ENCODE data around the gene TRPM2.

Gene TRPM2

DNA sequence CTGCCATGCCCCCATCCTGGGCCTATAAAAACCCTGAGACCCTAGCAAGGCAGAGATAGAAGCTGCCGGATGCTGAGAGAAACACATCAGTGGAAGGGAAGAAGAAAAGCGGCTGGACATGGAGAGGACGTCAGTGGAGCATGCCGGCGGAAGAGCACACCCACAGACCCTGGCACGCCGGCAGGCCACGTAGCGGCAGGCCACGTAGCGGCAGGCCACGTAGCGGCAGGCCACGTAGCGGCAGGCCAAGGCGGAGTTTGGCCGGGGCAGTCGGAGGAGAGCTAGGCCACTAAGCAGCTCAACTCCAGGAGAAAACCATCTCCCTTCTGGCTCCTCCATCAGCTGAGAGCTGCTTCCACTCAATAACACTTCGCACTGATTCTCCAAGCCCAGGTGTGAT is 137.0 kb downstream of the TRPM2 start:
- Histone ChIP-seq H3K27ac (ENCODE audit: low read length) (no peak overlapping the region), H3K9me3 (ENCODE audit: control insufficient read depth, low read depth, low read length) (peaks cover 7% of the 10 kb centered on the region), H3K36me3 (ENCODE audit: control insufficient read depth, low read depth, low read length) (peaks cover 3% of the 10 kb centered on the region), H3K27me3 (ENCODE audit: control insufficient read depth, insufficient read depth, low read length) (no peaks in the 10 kb centered on the region), H3K9ac (ENCODE audit: low read length) (no peak overlapping the region), H3K4me3 (ENCODE audit: low read length) (no peak overlapping the region), H3K4me1 (ENCODE audit: control insufficient read depth, low read depth, low read length) (peaks cover 7% of the 10 kb centered on the region)

DNA sequence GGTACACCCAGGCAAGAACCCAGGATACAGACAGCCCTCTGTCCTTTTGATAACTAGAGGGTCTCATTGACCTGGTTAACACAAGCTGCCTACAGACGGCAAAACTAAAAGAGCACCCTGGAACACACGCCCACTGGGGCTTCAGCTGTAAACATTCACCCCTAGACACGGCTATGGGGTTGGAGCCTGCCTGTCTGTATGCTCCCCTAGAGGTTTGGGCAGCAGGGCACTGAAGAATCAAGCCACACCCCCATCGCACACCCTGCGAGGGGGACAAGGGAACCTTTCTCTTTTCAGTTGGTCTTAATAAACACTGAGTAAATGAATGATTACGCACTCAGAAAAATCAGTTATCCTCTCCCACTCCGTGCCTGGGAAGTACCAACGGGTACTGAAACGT is 137.4 kb downstream of the TRPM2 start:
- Histone ChIP-seq H3K27ac (ENCODE audit: low read length) (no peak overlapping the region), H3K9ac (ENCODE audit: low read length) (no peak overlapping the region), H3K9me3 (ENCODE audit: control insufficient read depth, low read depth, low read length) (peaks cover 7% of the 10 kb centered on the region), H3K27me3 (ENCODE audit: control insufficient read depth, insufficient read depth, low read length) (no peaks in the 10 kb centered on the region), H3K4me3 (ENCODE audit: low read length) (no peak overlapping the region), H3K4me1 (ENCODE audit: control insufficient read depth, low read depth, low read length) (peaks cover 3% of the 10 kb centered on the region), H3K36me3 (ENCODE audit: control insufficient read depth, low read depth, low read length) (peaks cover 3% of the 10 kb centered on the region)
